DND-41 (cell line): ENCODE data around the gene STEAP3.

Source experiments
- ATAC-seq: fragments of 200-7000 bp; cut with Tn5 transposase; 3 replicates; pipeline ENCODE4 v1.9.1; 2021; ENCODE audit warnings: low read depth; ENCODE audit not compliant: insufficient read depth
- DNase-seq: peaks from one replicate; pipeline ENCODE4 v3.0.0-alpha.2; 2020
- H2AFZ ChIP-seq: 2 replicates; pipeline ENCODE4 v1.6.0; 2012; ENCODE audit warnings: low read depth, low read length
- H3K27ac ChIP-seq: 2 replicates; pipeline ENCODE4 v1.5.1; 2012; ENCODE audit warnings: low read length, inconsistent platforms
- H3K27me3 ChIP-seq: fragments of 200-600 bp; sonication (generic); 2 replicates; pipeline ENCODE4 v1.6.0; 2012; ENCODE audit warnings: low read length, mild to moderate bottlenecking, inconsistent platforms; ENCODE audit not compliant: insufficient read depth, poor library complexity
- H3K36me3 ChIP-seq: 2 replicates; pipeline ENCODE4 v1.5.1; 2012; ENCODE audit warnings: low read length, inconsistent platforms; ENCODE audit not compliant: insufficient read depth
- H3K4me1 ChIP-seq: 2 replicates; pipeline ENCODE4 v1.5.1; 2012; ENCODE audit warnings: mild to moderate bottlenecking, low read length; ENCODE audit not compliant: insufficient read depth
- H3K4me2 ChIP-seq: 2 replicates; pipeline ENCODE4 v1.6.0; 2012; ENCODE audit warnings: mild to moderate bottlenecking, moderate library complexity, low read length, inconsistent platforms; ENCODE audit not compliant: insufficient read depth
- H3K4me3 ChIP-seq, 2 experiments: fragments of 200-600 bp in 1 of 2; shearing (Covaris generic) in 1 of 2; 2 replicates each; pipeline ENCODE4 v1.5.1; 2012 to 2016; ENCODE audit warnings: inconsistent platforms in 2 of 2, low read length in 2 of 2, mild to moderate bottlenecking in 2 of 2, low read depth in 1 of 2, moderate library complexity in 1 of 2
- H3K79me2 ChIP-seq: 2 replicates; pipeline ENCODE4 v1.6.0; 2012; ENCODE audit warnings: low read length, inconsistent platforms; ENCODE audit not compliant: insufficient read depth
- H3K9ac ChIP-seq: 2 replicates; pipeline ENCODE4 v1.6.0; 2012; ENCODE audit warnings: low read depth, mild to moderate bottlenecking, inconsistent platforms, low read length, moderate library complexity
- H3K9me3 ChIP-seq: 2 replicates; pipeline ENCODE4 v1.5.1; 2012; ENCODE audit warnings: low read length, moderate library complexity, mild to moderate bottlenecking, inconsistent platforms; ENCODE audit not compliant: insufficient read depth, severe bottlenecking
- H4K20me1 ChIP-seq: 2 replicates; pipeline ENCODE4 v1.6.0; 2012; ENCODE audit warnings: low read length; ENCODE audit not compliant: insufficient read depth
- CTCF ChIP-seq: IDR thresholded peaks from 2 replicates; pipeline ENCODE4 v1.5.1; 2012; ENCODE audit warnings: borderline replicate concordance, low read length, moderate library complexity, mild to moderate bottlenecking; ENCODE audit not compliant: poor library complexity, severe bottlenecking; ENCODE audit errors: extremely low read depth
- EZH2 ChIP-seq: IDR thresholded peaks from 3 replicates; pipeline ENCODE4 v1.6.1; 2012; ENCODE audit warnings: borderline replicate concordance, low read depth, mild to moderate bottlenecking, moderate library complexity, low read length, inconsistent platforms; ENCODE audit not compliant: severe bottlenecking

The STEAP3 gene

DNA sequence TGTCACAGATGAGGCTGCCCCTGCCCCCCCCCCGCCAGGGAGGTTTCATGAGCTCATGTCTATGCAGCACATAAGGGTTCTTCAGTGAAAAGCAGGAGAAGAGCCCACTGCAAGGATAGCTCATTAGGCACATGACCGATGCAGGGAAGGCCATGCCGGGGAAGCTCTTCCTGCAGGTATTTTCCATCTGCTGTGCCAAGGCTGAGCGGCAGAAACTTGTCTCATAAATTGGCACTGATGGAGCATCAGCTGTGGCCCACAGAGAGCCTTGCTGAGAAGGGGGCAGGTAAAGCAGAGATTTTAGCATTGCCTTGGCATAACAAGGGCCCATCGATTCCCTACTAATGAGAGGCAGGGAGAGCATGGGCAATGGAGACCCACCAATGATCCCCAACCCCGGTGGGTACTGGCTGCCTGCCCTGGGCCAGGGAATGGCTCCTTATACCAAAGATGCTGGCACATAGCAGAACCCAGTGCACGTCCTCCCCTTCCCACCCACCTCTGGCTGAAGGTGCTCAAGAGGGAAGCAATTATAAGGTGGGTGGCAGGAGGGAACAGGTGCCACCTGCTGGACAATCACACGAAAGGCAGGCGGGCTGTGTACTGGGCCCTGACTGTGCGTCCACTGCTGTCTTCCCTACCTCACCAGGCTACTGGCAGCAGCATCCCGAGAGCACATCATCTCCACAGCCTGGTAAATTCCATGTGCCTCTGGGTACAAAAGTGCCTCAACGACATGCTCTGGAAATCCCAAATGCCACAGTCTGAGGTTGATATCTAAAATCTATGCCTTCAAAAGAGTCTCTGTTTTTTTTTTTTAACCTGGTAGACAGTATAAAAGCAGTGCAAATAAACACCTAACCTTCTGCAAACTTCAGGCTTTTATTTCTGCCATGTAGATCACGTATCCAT lies 41.4 kb downstream of the STEAP3 start:
- Histone ChIP-seq H2AFZ (no peak overlapping the region), H3K79me2 (no peaks in the 10 kb centered on the region), H3K4me3 (no peak overlapping the region), H3K9ac (no peak overlapping the region), H3K27ac (no peak overlapping the region), H3K4me1 (no peaks in the 10 kb centered on the region), H3K9me3 (no peaks in the 10 kb centered on the region), H4K20me1 (no peaks in the 10 kb centered on the region), H3K27me3 (peaks cover 4% of the 10 kb centered on the region), H3K36me3 (no peaks in the 10 kb centered on the region), H3K4me2 (no peak overlapping the region)
- ATAC-seq (peak; percentile 90), DNase-seq (peak; percentile 40)
- TF ChIP-seq EZH2 (no peak), CTCF (peak; percentile 78)

- ATAC-seq (no peak), DNase-seq (no peak)
- H2AFZ ChIP-seq = no peak overlapping the region
- H3K79me2 ChIP-seq = no peaks in the 10 kb centered on the region
- no peak overlapping the region for H3K4me2 ChIP-seq
- no peaks in the 10 kb centered on the region for H3K36me3 ChIP-seq
- H3K27ac ChIP-seq = no peak overlapping the region
- no peak overlapping the region for H3K4me3 ChIP-seq
- H4K20me1 ChIP-seq = no peaks in the 10 kb centered on the region
- peaks cover 4% of the 10 kb centered on the region for H3K27me3 ChIP-seq
- no peaks in the 10 kb centered on the region for H3K4me1 ChIP-seq
- no peak overlapping the region for H3K9ac ChIP-seq
- TF ChIP-seq EZH2 = no peak
- no peak for TF ChIP-seq CTCF
- H3K9me3 ChIP-seq = no peaks in the 10 kb centered on the region
Observed at GRCh38 chr2:119265693-119266066, 42.0 kb downstream of the STEAP3 start.

DNA sequence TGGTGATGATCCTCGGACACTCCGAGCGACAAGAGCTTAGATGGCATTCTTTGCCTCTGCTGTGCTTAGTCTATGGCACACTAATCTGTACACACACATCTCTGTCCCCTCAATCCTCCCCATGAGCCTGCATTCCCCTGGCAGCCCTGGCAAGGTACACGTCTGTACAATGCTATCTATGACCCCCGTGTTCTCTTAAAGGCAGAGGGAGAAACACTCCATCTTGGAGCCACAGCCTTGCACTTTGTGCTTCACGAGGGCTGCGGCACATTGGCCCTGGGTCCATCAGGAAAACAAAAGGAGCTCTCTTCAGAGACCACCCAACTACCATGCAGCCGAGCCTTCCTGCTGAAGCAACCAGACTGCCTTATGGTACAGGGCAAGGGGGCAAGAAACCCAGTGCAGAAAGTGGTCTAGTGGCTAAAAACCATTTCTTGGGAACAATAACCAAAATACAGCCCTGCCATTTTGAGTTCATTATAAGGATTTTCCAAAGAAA lies 42.5 kb downstream of the STEAP3 start:
- DNase-seq (no peak), ATAC-seq (no peak)
- Histone ChIP-seq H2AFZ (no peak overlapping the region), H3K36me3 (no peaks in the 10 kb centered on the region), H3K9me3 (no peaks in the 10 kb centered on the region), H4K20me1 (no peaks in the 10 kb centered on the region), H3K4me1 (no peaks in the 10 kb centered on the region), H3K4me3 (no peak overlapping the region), H3K4me2 (no peak overlapping the region), H3K27me3 (peaks cover 4% of the 10 kb centered on the region), H3K9ac (no peak overlapping the region), H3K27ac (no peak overlapping the region), H3K79me2 (no peaks in the 10 kb centered on the region)
- TF ChIP-seq EZH2 (no peak), CTCF (no peak)
